Measurements from ENCODE around the gene TFF2. TPM values are rescaled to one million over a fixed set of nuclear protein-coding genes. Genes with fewer than 3 reads are reported as not detected.

The TFF2 gene
- total and polyA plus RNA-seq, 2 of the 4 experiments (the other 2 are of a cell fraction), result not detected

DNA sequence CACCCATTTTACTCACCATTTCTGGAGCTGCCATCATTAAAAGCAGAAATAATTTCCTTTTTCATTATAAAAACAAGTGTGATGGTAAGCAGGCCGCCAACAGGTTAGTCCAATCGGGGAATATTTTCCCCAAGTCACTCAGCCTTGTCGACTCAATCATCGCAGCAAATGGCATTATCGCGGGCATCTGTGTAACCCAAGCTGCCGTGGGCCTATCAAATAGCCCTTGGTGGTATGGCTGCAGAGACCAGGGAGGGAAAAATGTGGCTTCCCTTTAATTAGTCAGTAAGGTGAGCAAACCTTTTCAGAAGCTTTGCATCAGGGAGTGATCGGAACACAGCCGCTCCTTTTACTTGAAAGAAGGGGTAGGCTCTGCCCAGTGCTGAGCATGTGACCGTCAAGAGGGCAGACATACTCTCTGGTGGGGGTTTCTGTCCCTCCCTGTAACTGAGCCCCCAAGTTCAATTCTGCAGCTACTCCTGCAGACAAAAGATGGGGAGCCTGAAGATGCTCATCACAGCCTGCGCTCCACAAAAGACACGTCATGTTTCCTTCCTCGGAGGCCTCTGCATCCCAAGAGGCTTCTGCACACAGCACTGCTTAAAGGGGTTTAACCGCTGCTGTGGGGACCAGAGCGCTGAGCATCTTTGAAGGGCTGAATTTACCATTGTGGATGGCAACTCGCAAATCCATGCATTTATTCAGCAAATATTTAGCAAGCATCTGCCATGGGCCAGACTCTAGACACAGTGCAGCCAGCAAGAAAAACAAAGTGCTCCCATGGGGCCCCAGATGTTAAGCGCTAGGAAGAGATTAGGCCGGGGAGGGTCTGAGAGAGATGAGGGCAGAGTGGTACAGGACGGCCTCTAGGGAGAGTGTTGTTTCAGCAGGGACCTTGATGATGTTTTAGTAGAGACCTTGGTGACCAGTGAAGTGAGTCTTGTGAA is 46.3 kb upstream of the TFF2 start:
- ATAC-seq (ENCODE audit: low read depth), result no peak
- intact Hi-C loops (cut with micrococcal nuclease), result no loop called here
- H3K36me3 ChIP-seq (ENCODE audit: control insufficient read depth, insufficient read depth, low read length), result no peaks in the 10 kb centered on the region
- H3K9me1 ChIP-seq (ENCODE audit: insufficient read depth, low read length), result no peaks in the 10 kb centered on the region
- in situ Hi-C loops (cut with MboI; ENCODE audit: low sequenced_read_pairs), result no loop called here
- H3K18ac ChIP-seq (ENCODE audit: low read depth, low read length), result no peak overlapping the region
- H3K27ac ChIP-seq (ENCODE audit: insufficient read depth, low read length), result no peak overlapping the region
- no peaks in the 10 kb centered on the region for H3K4me1 ChIP-seq (ENCODE audit: control insufficient read depth, insufficient read depth, low read length)
- H3K9ac ChIP-seq (ENCODE audit: low read depth, low read length), result no peak overlapping the region
- no peak overlapping the region for H2AFZ ChIP-seq (replicated peaks; ENCODE audit: low read length, poor library complexity)
- H2BK15ac ChIP-seq (ENCODE audit: low read depth, low read length), result no peak overlapping the region
- POLR2A ChIA-PET (ENCODE audit: unreplicated experiment), result no interaction called here
- no peak overlapping the region for H4K8ac ChIP-seq (ENCODE audit: low read depth in 2 of 2, low read length in 2 of 2)
- H3K27me3 ChIP-seq (ENCODE audit: control insufficient read depth, insufficient read depth, low read length), result peaks cover 16% of the 10 kb centered on the region
- no peak for DNase-seq
- no peaks in the 10 kb centered on the region for H4K20me1 ChIP-seq (ENCODE audit: insufficient read depth, low read length)
- H3K14ac ChIP-seq (replicated peaks; ENCODE audit: low read depth, low read length), result no peak overlapping the region
- no peak overlapping the region for H3K4ac ChIP-seq (ENCODE audit: low read depth, low read length)
- H3K56ac ChIP-seq (ENCODE audit: extremely low read depth, insufficient read depth, low read length), result no peak overlapping the region
- dilution Hi-C loops (cut with HindIII; ENCODE audit: low sequenced_read_pairs, unreplicated experiment), result no loop called here
- no peak overlapping the region for H3K4me3 ChIP-seq (ENCODE audit: insufficient read depth, low read depth, low read length)
- H3K4me2 ChIP-seq (ENCODE audit: low read depth, low read length), result no peak overlapping the region
- TF ChIP-seq, protein P1, sequence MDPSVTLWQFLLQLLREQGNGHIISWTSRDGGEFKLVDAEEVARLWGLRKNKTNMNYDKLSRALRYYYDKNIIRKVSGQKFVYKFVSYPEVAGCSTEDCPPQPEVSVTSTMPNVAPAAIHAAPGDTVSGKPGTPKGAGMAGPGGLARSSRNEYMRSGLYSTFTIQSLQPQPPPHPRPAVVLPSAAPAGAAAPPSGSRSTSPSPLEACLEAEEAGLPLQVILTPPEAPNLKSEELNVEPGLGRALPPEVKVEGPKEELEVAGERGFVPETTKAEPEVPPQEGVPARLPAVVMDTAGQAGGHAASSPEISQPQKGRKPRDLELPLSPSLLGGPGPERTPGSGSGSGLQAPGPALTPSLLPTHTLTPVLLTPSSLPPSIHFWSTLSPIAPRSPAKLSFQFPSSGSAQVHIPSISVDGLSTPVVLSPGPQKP (IDR thresholded peaks at IDR 0.05; ENCODE audit: borderline replicate concordance, low read depth, low read length), result no peak
- TF ChIP-seq MAFK (IDR thresholded peaks at IDR 0.05; ENCODE audit: low read depth, low read length) (no peak), FOS (IDR thresholded peaks at IDR 0.05; ENCODE audit: low read depth, low read length) (no peak), MXI1 (IDR thresholded peaks at IDR 0.05; ENCODE audit: borderline replicate concordance, low read depth, low read length) (no peak), SMC3 (IDR thresholded peaks at IDR 0.05; ENCODE audit: low read depth, low read length) (no peak), POLR2A (IDR thresholded peaks at IDR 0.05; ENCODE audit: low read depth, low read length) (no peak)
- TF ChIP-seq, protein P2, sequence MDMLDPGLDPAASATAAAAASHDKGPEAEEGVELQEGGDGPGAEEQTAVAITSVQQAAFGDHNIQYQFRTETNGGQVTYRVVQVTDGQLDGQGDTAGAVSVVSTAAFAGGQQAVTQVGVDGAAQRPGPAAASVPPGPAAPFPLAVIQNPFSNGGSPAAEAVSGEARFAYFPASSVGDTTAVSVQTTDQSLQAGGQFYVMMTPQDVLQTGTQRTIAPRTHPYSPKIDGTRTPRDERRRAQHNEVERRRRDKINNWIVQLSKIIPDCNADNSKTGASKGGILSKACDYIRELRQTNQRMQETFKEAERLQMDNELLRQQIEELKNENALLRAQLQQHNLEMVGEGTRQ (IDR thresholded peaks at IDR 0.05; ENCODE audit: low read depth, low read length), result no peak
- 74% methylated on average over 12 of the region's 19 CpGs; no CpG with 5 or more reads in 1 of the 2 experiments for WGBS, 2 experiments (ENCODE audit: extremely low coverage in 2 of 2, insufficient read length in 1 of 2)
- H2BK20ac ChIP-seq (ENCODE audit: low read depth, low read length), result no peak overlapping the region
- H2AK9ac ChIP-seq (replicated peaks; ENCODE audit: low read depth, low read length, poor library complexity), result no peak overlapping the region
- CTCF ChIA-PET, result no interaction called here
- H4K5ac ChIP-seq (ENCODE audit: low read depth, low read length), result no peak overlapping the region
- H4K91ac ChIP-seq (ENCODE audit: insufficient read depth, low read depth, low read length), result no peak overlapping the region
- no peak overlapping the region for H2BK120ac ChIP-seq (ENCODE audit: low read depth, low read length)
- no peaks in the 10 kb centered on the region for H3K79me1 ChIP-seq (ENCODE audit: low read depth in 1 of 2, low read length in 2 of 2)
- BruUV-seq (replicated peaks), result no TSS peak
- no peak overlapping the region for H3K23ac ChIP-seq (ENCODE audit: low read depth, low read length)
- H2BK5ac ChIP-seq (ENCODE audit: low read depth, low read length, poor library complexity, severe bottlenecking), result no peak overlapping the region
- H3K9me3 ChIP-seq (ENCODE audit: control insufficient read depth, insufficient read depth, low read length), result no peaks in the 10 kb centered on the region
- no peak overlapping the region for H2AK5ac ChIP-seq (ENCODE audit: low read depth, low read length)
